HepG2 (cell line): Measurements from ENCODE around the gene ZNF324B. TPM values are rescaled to one million over a fixed set of nuclear protein-coding genes. Genes with fewer than 3 reads are reported as not detected.

ENCODE experiments used
- ATF5 ChIP-seq: sonication (generic); formaldehyde crosslinking; IDR thresholded peaks from 2 replicates; pipeline ENCODE4 v1.4.0; 2020; ENCODE audit warnings: mild to moderate bottlenecking, low read depth, missing genetic modification reagents
- EEA1 ChIP-seq: sonication (generic); formaldehyde crosslinking; IDR thresholded peaks from 2 replicates; pipeline ENCODE4 v1.5.1; 2020; ENCODE audit warnings: mild to moderate bottlenecking, missing genetic modification reagents, borderline replicate concordance
- HCFC1 ChIP-seq: fragments of 150-350 bp; IDR thresholded peaks from 2 replicates; pipeline ENCODE4 v1.6.1; 2014; ENCODE audit warnings: low read depth, low read length
- IKZF1 ChIP-seq: fragments of 450-650 bp; IDR thresholded peaks from 2 replicates; pipeline ENCODE4 v1.7.1; 2016
- PRDM4 ChIP-seq: sonication (generic); formaldehyde crosslinking; IDR thresholded peaks from 2 replicates; pipeline ENCODE4 v1.9.0; 2021; ENCODE audit warnings: missing genetic modification reagents, borderline replicate concordance
- REPIN1 ChIP-seq: sonication (generic); formaldehyde crosslinking; IDR thresholded peaks from 2 replicates; pipeline ENCODE4 v1.8.0; 2022; ENCODE audit warnings: missing genetic modification reagents, low read depth, mild to moderate bottlenecking, borderline replicate concordance
- SIX4 ChIP-seq: sonication (generic); formaldehyde crosslinking; IDR thresholded peaks from 2 replicates; pipeline ENCODE4 v1.4.0; 2020; ENCODE audit warnings: missing genetic modification reagents
- SMC3 ChIP-seq: IDR thresholded peaks from 2 replicates; pipeline ENCODE4 v1.6.1; 2011; ENCODE audit warnings: low read length, improper control_type of control experiment
- WIZ ChIP-seq: sonication (generic); formaldehyde crosslinking; IDR thresholded peaks from 2 replicates; pipeline ENCODE4 v1.5.1; 2020; ENCODE audit warnings: mild to moderate bottlenecking, missing genetic modification reagents
- ZBTB2 ChIP-seq: sonication (generic); formaldehyde crosslinking; IDR thresholded peaks from 2 replicates; pipeline ENCODE4 v1.8.0; 2022; ENCODE audit warnings: low read depth, missing genetic modification reagents
- ZHX1 ChIP-seq: sonication (generic); formaldehyde crosslinking; IDR thresholded peaks from 2 replicates; pipeline ENCODE4 v1.8.1; 2022; ENCODE audit warnings: low read depth, mild to moderate bottlenecking, missing genetic modification reagents
- ZNF138 ChIP-seq: sonication (generic); formaldehyde crosslinking; IDR thresholded peaks from 2 replicates; pipeline ENCODE4 v1.5.0; 2020; ENCODE audit warnings: mild to moderate bottlenecking, low read depth, missing genetic modification reagents
- ZNF160 ChIP-seq: sonication (generic); formaldehyde crosslinking; IDR thresholded peaks from 2 replicates; pipeline ENCODE4 v1.8.0; 2022; ENCODE audit warnings: mild to moderate bottlenecking, inconsistent platforms, missing genetic modification reagents
- ZNF17 ChIP-seq: sonication (generic); formaldehyde crosslinking; IDR thresholded peaks from 2 replicates; pipeline ENCODE4 v1.5.0; 2020; ENCODE audit warnings: mild to moderate bottlenecking, missing genetic modification reagents
- ZNF292 ChIP-seq: sonication (generic); formaldehyde crosslinking; IDR thresholded peaks from 2 replicates; pipeline ENCODE4 v1.8.1; 2022; ENCODE audit warnings: mild to moderate bottlenecking, low read depth, missing genetic modification reagents, borderline replicate concordance
- ZNF326 ChIP-seq: sonication (generic); formaldehyde crosslinking; IDR thresholded peaks from 2 replicates; pipeline ENCODE4 v1.4.0; 2020; ENCODE audit warnings: missing genetic modification reagents, borderline replicate concordance
- ZNF383 ChIP-seq: sonication (generic); formaldehyde crosslinking; IDR thresholded peaks from 2 replicates; pipeline ENCODE4 v1.4.0; 2020; ENCODE audit warnings: missing genetic modification reagents, mild to moderate bottlenecking, borderline replicate concordance
- ZNF503 ChIP-seq: sonication (generic); formaldehyde crosslinking; IDR thresholded peaks from 2 replicates; pipeline ENCODE4 v1.4.0; 2020; ENCODE audit warnings: missing genetic modification reagents
- ZNF549 ChIP-seq: sonication (generic); formaldehyde crosslinking; IDR thresholded peaks from 2 replicates; pipeline ENCODE4 v1.5.0; 2020; ENCODE audit warnings: missing genetic modification reagents
- ZNF644 ChIP-seq: IDR thresholded peaks from 2 replicates; pipeline ENCODE4 v1.6.1; 2016; ENCODE audit warnings: low read depth
- polyA plus RNA-seq, 8 experiments: library from polyadenylated mRNA; depleted of rRNA in 3 of 8; stranded (reverse) in 7 of 8; unstranded in 1 of 8; fragments of >200 nt; fragmentation: Illumina TruSeq in 4 of 8; extraction: Trizol in 4 of 8; gene quantifications; 2 replicates each; pipeline versions ENCODE4 v1.2.1 to v1.2.3, GENCODE V29; 2011 to 2016; ENCODE audit warnings: low read depth in 4 of 8, missing spikeins in 1 of 8, mixed read lengths in 1 of 8; ENCODE audit not compliant: insufficient read depth in 1 of 8
- total RNA-seq, 5 experiments: library from RNA; depleted of rRNA; stranded (reverse); fragments of >200 nt; fragmentation: Illumina TruSeq; extraction: Trizol; gene quantifications; 2 replicates each; pipeline ENCODE4 v1.2.3, GENCODE V29; 2016; ENCODE audit warnings: low read depth in 1 of 5

ZNF324B gene
- total and polyA plus RNA-seq, 2 of the 13 experiments (the other 11 are each of a cell fraction or from before 2014, with no cell fraction given) = 0.53 to 3.0 TPM

GRCh38 chr19:58451358-58452101 lies at the start of gene ZNF324B (continued):
- no peak for TF ChIP-seq REPIN1
- TF ChIP-seq PRDM4 (CRISPR knock-in tag) = no peak
- no peak for TF ChIP-seq IKZF1
- TF ChIP-seq ZNF160 (CRISPR knock-in tag) = no peak
- TF ChIP-seq ZNF383 = no peak
- TF ChIP-seq ZNF138 = no peak
- no peak for TF ChIP-seq ATF5
- 0 out of 2 replicates have a peak, but pooled peaks have one; percentile 39 for TF ChIP-seq ZBTB2 (CRISPR knock-in tag)
- no peak for TF ChIP-seq SIX4
- no peak for TF ChIP-seq ZNF292
- no peak for TF ChIP-seq ZNF17 (CRISPR knock-in tag)
- TF ChIP-seq WIZ (CRISPR knock-in tag) = no peak
- no peak for TF ChIP-seq SMC3
- TF ChIP-seq EEA1 (CRISPR knock-in tag) = no peak
- no peak for TF ChIP-seq ZHX1
- TF ChIP-seq ZNF549 = no peak
- no peak for TF ChIP-seq ZNF503 (CRISPR knock-in tag)
- TF ChIP-seq ZNF644 (CRISPR knock-in tag) = no peak
- peak; percentile 95 for TF ChIP-seq HCFC1
- no peak for TF ChIP-seq ZNF326 (CRISPR knock-in tag)
